Neuron (in vitro differentiated cells): ENCODE data around the gene ARHGEF12.

Experiments
- H2AFZ ChIP-seq: one replicate; pipeline ENCODE4 v1.6.1; 2013; ENCODE audit warnings: low read depth, mild to moderate bottlenecking, inconsistent platforms, low read length, moderate library complexity
- H3K27me3 ChIP-seq: one replicate; pipeline ENCODE4 v1.6.1; 2013; ENCODE audit warnings: low read length; ENCODE audit not compliant: insufficient read depth
- H3K36me3 ChIP-seq: one replicate; pipeline ENCODE4 v1.6.1; 2013; ENCODE audit warnings: low read length; ENCODE audit not compliant: insufficient read depth
- H3K4me1 ChIP-seq: one replicate; pipeline ENCODE4 v1.6.1; 2013; ENCODE audit warnings: low read length; ENCODE audit not compliant: insufficient read depth
- H3K4me3 ChIP-seq: 2 replicates; pipeline ENCODE4 v1.5.1; 2013; ENCODE audit warnings: mild to moderate bottlenecking, low read length, moderate library complexity
- H3K9me3 ChIP-seq: one replicate; pipeline ENCODE4 v1.6.1; 2013; ENCODE audit warnings: low read length

The ARHGEF12 gene

GRCh38 chr11:120386774-120387371, 50.7 kb downstream of the ARHGEF12 start:
- no peaks in the 10 kb centered on the region for H3K36me3 ChIP-seq
- H3K4me3 ChIP-seq: peak overlapping the region; percentile 28
- no peak overlapping the region for H2AFZ ChIP-seq
- no peaks in the 10 kb centered on the region for H3K27me3 ChIP-seq
- peaks cover 25% of the 10 kb centered on the region for H3K4me1 ChIP-seq
- peaks cover 5% of the 10 kb centered on the region for H3K9me3 ChIP-seq

- Histone ChIP-seq H3K9me3 (peaks cover 2% of the 10 kb centered on the region), H2AFZ (no peak overlapping the region), H3K4me3 (no peak overlapping the region), H3K27me3 (no peaks in the 10 kb centered on the region), H3K36me3 (no peaks in the 10 kb centered on the region), H3K4me1 (peaks cover 27% of the 10 kb centered on the region)
Observed at GRCh38 chr11:120388261-120388660, 52.0 kb downstream of the ARHGEF12 start.

GRCh38 chr11:120389693-120390584, 53.7 kb downstream of the ARHGEF12 start:
- Histone ChIP-seq H3K4me1 (peaks cover 23% of the 10 kb centered on the region), H3K27me3 (no peaks in the 10 kb centered on the region), H2AFZ (no peak overlapping the region), H3K9me3 (no peaks in the 10 kb centered on the region), H3K36me3 (no peaks in the 10 kb centered on the region), H3K4me3 (no peak overlapping the region)

GRCh38 chr11:120390585-120390922, 54.3 kb downstream of the ARHGEF12 start:
- peaks cover 17% of the 10 kb centered on the region for H3K4me1 ChIP-seq

GRCh38 chr11:120391292-120391691, 55.1 kb downstream of the ARHGEF12 start:
- Histone ChIP-seq H3K4me1 (peaks cover 12% of the 10 kb centered on the region), H3K9me3 (peaks cover 6% of the 10 kb centered on the region), H3K27me3 (no peaks in the 10 kb centered on the region), H3K4me3 (no peak overlapping the region), H2AFZ (no peak overlapping the region), H3K36me3 (no peaks in the 10 kb centered on the region)

More at GRCh38 chr11:120390585-120390922, 54.3 kb downstream of the ARHGEF12 start:
- H3K9me3 ChIP-seq: peaks cover 2% of the 10 kb centered on the region
- H3K27me3 ChIP-seq: no peaks in the 10 kb centered on the region
- H3K4me3 ChIP-seq: no peak overlapping the region
- H3K36me3 ChIP-seq: no peaks in the 10 kb centered on the region
- no peak overlapping the region for H2AFZ ChIP-seq

- no peak overlapping the region for H3K4me3 ChIP-seq
- no peaks in the 10 kb centered on the region for H3K36me3 ChIP-seq
Observed at GRCh38 chr11:120391854-120392253, 55.6 kb downstream of the ARHGEF12 start.

GRCh38 chr11:120392314-120392713, 56.1 kb downstream of the ARHGEF12 start:
- Histone ChIP-seq H3K27me3 (no peaks in the 10 kb centered on the region), H3K9me3 (peaks cover 6% of the 10 kb centered on the region), H3K4me1 (peaks cover 12% of the 10 kb centered on the region), H3K36me3 (no peaks in the 10 kb centered on the region), H2AFZ (no peak overlapping the region), H3K4me3 (no peak overlapping the region)

More at GRCh38 chr11:120391854-120392253, 55.6 kb downstream of the ARHGEF12 start:
- Histone ChIP-seq H3K4me1 (peaks cover 12% of the 10 kb centered on the region), H3K9me3 (peaks cover 6% of the 10 kb centered on the region), H3K27me3 (no peaks in the 10 kb centered on the region), H2AFZ (no peak overlapping the region)

GRCh38 chr11:120392793-120393192, 56.6 kb downstream of the ARHGEF12 start:
- H2AFZ ChIP-seq: no peak overlapping the region
- no peak overlapping the region for H3K4me3 ChIP-seq
- H3K9me3 ChIP-seq: peaks cover 6% of the 10 kb centered on the region
- H3K27me3 ChIP-seq: no peaks in the 10 kb centered on the region
- H3K4me1 ChIP-seq: peaks cover 12% of the 10 kb centered on the region
- no peaks in the 10 kb centered on the region for H3K36me3 ChIP-seq

GRCh38 chr11:120394119-120394518, 57.9 kb downstream of the ARHGEF12 start:
- no peak overlapping the region for H3K4me3 ChIP-seq
- H3K36me3 ChIP-seq: no peaks in the 10 kb centered on the region
- H2AFZ ChIP-seq: no peak overlapping the region
- no peaks in the 10 kb centered on the region for H3K27me3 ChIP-seq
- H3K9me3 ChIP-seq: peaks cover 6% of the 10 kb centered on the region
- H3K4me1 ChIP-seq: peaks cover 13% of the 10 kb centered on the region

GRCh38 chr11:120395778-120396177, 59.6 kb downstream of the ARHGEF12 start:
- Histone ChIP-seq H3K36me3 (no peaks in the 10 kb centered on the region), H2AFZ (no peak overlapping the region), H3K4me3 (no peak overlapping the region), H3K4me1 (peaks cover 13% of the 10 kb centered on the region), H3K9me3 (peaks cover 6% of the 10 kb centered on the region), H3K27me3 (no peaks in the 10 kb centered on the region)

GRCh38 chr11:120398132-120398531, 61.9 kb downstream of the ARHGEF12 start:
- Histone ChIP-seq H3K36me3 (no peaks in the 10 kb centered on the region), H3K4me3 (no peak overlapping the region), H3K27me3 (no peaks in the 10 kb centered on the region)

GRCh38 chr11:120399307-120399706, 63.1 kb downstream of the ARHGEF12 start:
- H3K36me3 ChIP-seq: no peaks in the 10 kb centered on the region
- H3K9me3 ChIP-seq: peaks cover 6% of the 10 kb centered on the region
- H2AFZ ChIP-seq: no peak overlapping the region
- no peak overlapping the region for H3K4me3 ChIP-seq
- H3K27me3 ChIP-seq: no peaks in the 10 kb centered on the region
- peaks cover 2% of the 10 kb centered on the region for H3K4me1 ChIP-seq

More at GRCh38 chr11:120398132-120398531, 61.9 kb downstream of the ARHGEF12 start:
- Histone ChIP-seq H3K9me3 (peaks cover 6% of the 10 kb centered on the region), H3K4me1 (peaks cover 2% of the 10 kb centered on the region), H2AFZ (no peak overlapping the region)

GRCh38 chr11:120400564-120401364, 64.6 kb downstream of the ARHGEF12 start:
- H3K9me3 ChIP-seq: peaks cover 2% of the 10 kb centered on the region
- no peak overlapping the region for H2AFZ ChIP-seq
- no peak overlapping the region for H3K4me3 ChIP-seq
- H3K36me3 ChIP-seq: no peaks in the 10 kb centered on the region
- peaks cover 2% of the 10 kb centered on the region for H3K4me1 ChIP-seq
- H3K27me3 ChIP-seq: no peaks in the 10 kb centered on the region
